HG03342 (cell line): ENCODE results near the gene SPAG6.

Source experiments
- ATAC-seq: cut with Tn5 transposase; IDR thresholded peaks from one replicate; pipeline ENCODE4 v1.9.1; 2021; ENCODE audit warnings: mild to moderate bottlenecking, moderate library complexity; ENCODE audit not compliant: unreplicated experiment

Gene SPAG6

GRCh38 chr10:22458272-22459038 is 113.2 kb downstream of the SPAG6 start:
- no peak for ATAC-seq

DNA sequence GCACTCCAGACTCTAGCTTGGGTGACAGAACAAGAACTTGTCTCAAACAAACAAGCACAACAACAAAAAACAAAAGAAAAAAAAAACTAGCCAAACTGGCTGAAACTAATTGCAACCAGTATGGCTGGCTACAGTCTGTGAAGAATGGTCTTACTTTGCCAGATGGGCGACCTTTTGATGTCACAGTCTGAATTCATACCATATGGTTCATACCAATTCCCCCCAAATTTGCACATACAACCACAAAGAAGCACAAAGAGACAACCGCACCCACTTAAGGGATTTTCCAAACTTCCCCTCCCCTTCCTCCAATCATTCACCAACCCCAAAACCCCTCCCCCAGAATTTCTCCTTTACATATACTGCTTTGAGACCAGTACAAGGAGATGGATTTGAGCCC is 114.2 kb downstream of the SPAG6 start:
- ATAC-seq = no peak

- ATAC-seq = no peak
Observed at GRCh38 chr10:22460101-22460500, 114.8 kb downstream of the SPAG6 start.

DNA sequence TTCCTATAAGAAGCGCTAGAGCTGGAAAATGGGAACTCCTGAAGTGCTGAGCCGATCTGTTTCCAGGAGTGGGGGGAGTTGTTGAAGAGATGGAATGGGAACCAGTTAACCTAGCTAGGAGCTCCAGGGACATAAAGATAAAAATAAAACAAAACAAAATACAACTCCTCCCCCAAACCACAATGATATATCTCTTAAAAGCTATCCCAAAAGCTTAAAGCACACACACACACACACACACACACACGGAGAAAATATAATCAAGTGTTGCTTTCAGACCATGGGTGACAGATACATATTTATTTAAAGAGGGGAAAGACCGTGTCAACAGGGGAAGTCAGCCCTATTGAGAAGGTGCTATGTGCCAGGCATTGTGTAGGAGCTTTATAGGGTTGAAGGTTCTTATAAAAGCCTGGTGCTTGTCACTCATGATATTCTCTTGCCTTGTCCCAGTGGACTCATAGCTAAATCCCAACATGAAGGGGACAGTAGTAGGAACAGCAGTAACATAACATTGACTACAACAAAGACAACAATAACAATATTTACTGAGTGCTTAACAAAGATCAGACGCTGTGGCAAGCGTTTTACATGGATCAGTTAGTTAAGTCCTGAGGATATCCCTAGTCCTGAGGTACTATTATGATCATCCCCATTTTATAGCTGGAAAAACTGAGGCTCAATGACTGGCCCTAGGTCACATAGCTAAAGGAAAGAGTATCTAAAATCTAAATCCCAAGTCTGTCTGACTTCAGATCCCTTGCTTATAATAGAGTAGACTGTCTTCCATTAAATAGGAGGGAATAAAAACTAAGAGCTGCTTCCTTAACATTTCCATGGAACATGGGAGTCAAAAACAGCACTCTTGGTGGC is 115.5 kb downstream of the SPAG6 start:
- ATAC-seq = no peak

DNA sequence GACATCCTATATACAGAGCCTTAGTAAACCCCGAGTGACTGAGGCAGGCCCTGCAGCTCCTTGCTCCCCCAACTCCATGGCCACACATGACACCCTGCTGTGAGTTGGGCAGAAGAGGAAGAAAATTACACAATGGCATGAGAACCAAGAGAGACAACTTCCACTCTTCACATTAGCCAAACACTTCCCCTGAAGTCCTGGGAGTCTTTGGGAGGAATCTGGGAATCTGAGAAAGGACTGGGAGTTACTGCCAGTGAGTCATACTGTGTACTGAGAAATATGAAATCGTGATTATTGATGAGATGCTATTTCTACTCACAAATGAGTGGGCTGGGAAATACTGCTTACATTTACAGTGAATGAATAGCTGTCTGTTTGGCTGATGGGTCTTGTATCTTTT is 116.6 kb downstream of the SPAG6 start:
- ATAC-seq = no peak

DNA sequence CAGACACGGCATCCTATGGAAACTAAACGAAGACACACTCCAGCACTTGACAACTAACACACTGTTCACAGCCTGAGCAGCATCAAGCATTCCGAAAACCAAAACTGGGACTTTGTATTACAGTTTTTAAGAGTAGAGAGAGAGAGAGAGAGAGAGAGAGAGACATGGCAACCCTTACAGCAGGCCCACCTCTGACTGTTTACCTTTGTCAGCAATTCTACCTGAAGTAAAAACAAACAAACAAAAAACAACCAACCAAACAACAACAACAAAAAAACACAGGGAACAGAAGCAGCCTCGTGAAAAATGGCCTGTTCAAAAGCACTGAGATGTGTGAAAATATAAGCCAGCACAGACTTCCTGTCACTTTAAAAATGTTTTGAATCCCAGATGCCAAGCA is 118.0 kb downstream of the SPAG6 start:
- ATAC-seq = no peak

DNA sequence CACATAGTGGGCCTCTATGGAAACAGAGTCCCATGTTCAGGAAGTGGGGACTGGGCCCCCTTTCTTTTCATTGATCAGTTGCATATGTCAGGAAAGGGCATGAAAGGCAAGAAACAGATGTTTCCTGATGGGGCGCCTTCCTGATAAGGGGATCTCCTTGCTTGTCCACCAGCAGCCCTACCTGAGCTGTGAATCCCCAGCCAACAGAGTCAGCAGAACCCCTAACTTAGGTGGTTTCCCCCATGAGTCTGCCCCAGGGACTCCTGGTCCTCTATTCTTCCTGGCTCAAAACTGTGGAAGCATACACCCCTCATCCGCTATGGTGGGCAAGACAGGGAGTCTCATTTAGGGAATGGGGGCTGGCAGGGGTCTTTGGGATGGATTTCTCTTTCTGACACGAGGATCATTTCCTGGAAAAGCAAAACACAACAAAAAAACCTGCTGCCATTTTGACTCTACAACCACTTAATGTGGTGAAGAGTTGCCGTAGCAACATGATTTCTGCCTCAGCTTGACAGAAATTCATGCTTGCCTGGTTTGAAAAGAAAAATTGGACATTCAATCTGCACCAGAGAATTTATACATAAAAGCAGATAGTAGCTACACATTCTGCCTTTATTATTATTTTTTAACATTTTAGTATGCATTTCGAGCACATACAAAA is 119.8 kb downstream of the SPAG6 start:
- ATAC-seq = no peak

- no peak for ATAC-seq
Observed at GRCh38 chr10:22466763-22467334, 121.6 kb downstream of the SPAG6 start.
